HG02610 (cell line): ENCODE results near the gene ATP4A.

Experiments
- ATAC-seq: cut with Tn5 transposase; IDR thresholded peaks from one replicate; pipeline ENCODE4 v1.9.1; 2021; ENCODE audit warnings: mild to moderate bottlenecking, moderate library complexity; ENCODE audit not compliant: unreplicated experiment

Gene ATP4A

GRCh38 chr19:35502751-35503150, 60.7 kb downstream of the ATP4A start:
- no peak for ATAC-seq

- no peak for ATAC-seq
Measured at GRCh38 chr19:35501684-35502083, 61.8 kb downstream of the ATP4A start.

DNA sequence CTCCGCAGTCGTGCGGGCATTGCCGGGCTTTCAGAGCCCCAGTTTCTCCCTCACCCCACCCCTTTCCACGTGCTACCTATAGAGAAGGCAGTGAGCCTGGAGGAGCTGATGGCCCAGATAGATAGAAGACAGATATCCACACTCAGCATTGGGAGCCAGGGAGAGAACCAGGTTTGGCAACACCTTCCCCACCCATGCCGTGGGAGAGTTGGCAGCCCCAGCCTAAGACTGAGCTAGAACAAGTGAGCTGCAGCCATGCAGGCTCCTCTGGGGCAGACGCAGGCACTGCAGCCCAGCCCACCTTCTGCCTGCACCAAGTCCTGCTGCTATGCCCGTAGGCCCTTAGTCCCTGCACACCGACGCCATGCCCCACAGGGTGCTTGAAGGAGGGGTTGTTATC, 62.8 kb downstream of the ATP4A start:
- no peak for ATAC-seq
